GM12864 (cell line): ENCODE data around the gene GDF11.
"Not testable (repeated sequence)": the region's sequence is repeated elsewhere in the genome, so short reads cannot be mapped to it uniquely, and the experiment has no call there.

ENCODE experiments used
- DNase-seq: peaks from one replicate; pipeline ENCODE4 v3.0.0-alpha.2; 2011; ENCODE audit warnings: low read depth
- H3K4me3 ChIP-seq: 2 replicates; pipeline ENCODE4 v1.5.1; 2011; ENCODE audit warnings: mild to moderate bottlenecking, low read depth, low read length, control low read depth
- CTCF ChIP-seq: IDR thresholded peaks from 2 replicates; pipeline ENCODE4 v1.5.1; 2011; ENCODE audit warnings: low read depth, mild to moderate bottlenecking, moderate library complexity, low read length, control low read depth, inconsistent platforms; ENCODE audit errors: missing control alignments

GDF11 gene

GRCh38 chr12:55755246-55755645, 12.3 kb downstream of the GDF11 start:
- no peak for DNase-seq
- TF ChIP-seq CTCF, result no peak
- no peak overlapping the region for H3K4me3 ChIP-seq

GRCh38 chr12:55757701-55758100, 14.8 kb downstream of the GDF11 start:
- TF ChIP-seq CTCF, result no peak
- DNase-seq, result no peak
- H3K4me3 ChIP-seq, result no peak overlapping the region

GRCh38 chr12:55758575-55758974, 15.7 kb downstream of the GDF11 start:
- not testable (repeated sequence) for H3K4me3 ChIP-seq, DNase-seq

- H3K4me3 ChIP-seq, result no peak overlapping the region
- TF ChIP-seq CTCF, result no peak
- no peak for DNase-seq
These were observed 17.7 kb downstream of the GDF11 start for GRCh38 chr12:55760663-55761062.

GRCh38 chr12:55762646-55763045, 19.7 kb downstream of the GDF11 start:
- DNase-seq, result no peak
- TF ChIP-seq CTCF, result no peak
- no peak overlapping the region for H3K4me3 ChIP-seq

- H3K4me3 ChIP-seq, result no peak overlapping the region
- TF ChIP-seq CTCF, result no peak
- DNase-seq, result no peak
These were observed 22.9 kb downstream of the GDF11 start for GRCh38 chr12:55765736-55766290.

- TF ChIP-seq CTCF, result no peak
- no peak for DNase-seq
- H3K4me3 ChIP-seq, result no peak overlapping the region
These were observed 24.2 kb downstream of the GDF11 start for GRCh38 chr12:55767156-55767555.

- no peak overlapping the region for H3K4me3 ChIP-seq
- DNase-seq, result no peak
- no peak for TF ChIP-seq CTCF
These were observed 28.8 kb downstream of the GDF11 start for GRCh38 chr12:55771736-55772135.
